Fibroblast of villous mesenchyme (primary cell): ENCODE results near the gene SREBF2. TPM values are rescaled to one million over a fixed set of nuclear protein-coding genes. Genes with fewer than 3 reads are reported as not detected.

ENCODE experiments used
- DNase-seq: peaks from one replicate; pipeline ENCODE4 v3.0.0-alpha.2; 2010; ENCODE audit warnings: low read depth
- H3K4me3 ChIP-seq: 2 replicates; pipeline ENCODE4 v1.5.1; 2011; ENCODE audit warnings: low read depth, mild to moderate bottlenecking, low read length
- CTCF ChIP-seq: IDR thresholded peaks from 2 replicates; pipeline ENCODE4 v1.5.1; 2012; ENCODE audit warnings: low read depth, mild to moderate bottlenecking, low read length; ENCODE audit not compliant: insufficient read depth
- total RNA-seq: library from RNA; depleted of rRNA; stranded (reverse); fragments of >200 nt; gene quantifications from 2 replicates; pipeline ENCODE4 v1.2.3, GENCODE V29; 2012

The SREBF2 gene
- total RNA-seq, 1 donor = 83.3 TPM

GRCh38 chr22:41841085-41841712 lies 8.3 kb downstream of the SREBF2 start:
- no peak for TF ChIP-seq CTCF
- no peak for DNase-seq
- no peak overlapping the region for H3K4me3 ChIP-seq

GRCh38 chr22:41842996-41843970 lies 10.4 kb downstream of the SREBF2 start:
- DNase-seq = no peak
- TF ChIP-seq CTCF = no peak
- no peak overlapping the region for H3K4me3 ChIP-seq

- DNase-seq = no peak
- TF ChIP-seq CTCF = no peak
- no peak overlapping the region for H3K4me3 ChIP-seq
Measured at GRCh38 chr22:41844036-41844435, 11.1 kb downstream of the SREBF2 start.

GRCh38 chr22:41844513-41844912 lies 11.6 kb downstream of the SREBF2 start:
- H3K4me3 ChIP-seq = no peak overlapping the region
- no peak for TF ChIP-seq CTCF
- no peak for DNase-seq

GRCh38 chr22:41845380-41846267 lies 12.7 kb downstream of the SREBF2 start:
- no peak for TF ChIP-seq CTCF

GRCh38 chr22:41846268-41846987 lies 13.5 kb downstream of the SREBF2 start:
- no peak for TF ChIP-seq CTCF
- DNase-seq = no peak
- no peak overlapping the region for H3K4me3 ChIP-seq

More at GRCh38 chr22:41845380-41846267, 12.7 kb downstream of the SREBF2 start:
- DNase-seq = peak; percentile 51
- no peak overlapping the region for H3K4me3 ChIP-seq
